T1000 (cell line): ENCODE data around the gene BCAS3.
A peak's percentile ranks its signal among the peaks of the same experiment; 100 is the strongest.

Source experiments
- DNase-seq: peaks from one replicate; lab custom pipeline; 2025; ENCODE audit warnings: mixed read lengths; lab: John Stamatoyannopoulos, UW

Gene BCAS3

DNA sequence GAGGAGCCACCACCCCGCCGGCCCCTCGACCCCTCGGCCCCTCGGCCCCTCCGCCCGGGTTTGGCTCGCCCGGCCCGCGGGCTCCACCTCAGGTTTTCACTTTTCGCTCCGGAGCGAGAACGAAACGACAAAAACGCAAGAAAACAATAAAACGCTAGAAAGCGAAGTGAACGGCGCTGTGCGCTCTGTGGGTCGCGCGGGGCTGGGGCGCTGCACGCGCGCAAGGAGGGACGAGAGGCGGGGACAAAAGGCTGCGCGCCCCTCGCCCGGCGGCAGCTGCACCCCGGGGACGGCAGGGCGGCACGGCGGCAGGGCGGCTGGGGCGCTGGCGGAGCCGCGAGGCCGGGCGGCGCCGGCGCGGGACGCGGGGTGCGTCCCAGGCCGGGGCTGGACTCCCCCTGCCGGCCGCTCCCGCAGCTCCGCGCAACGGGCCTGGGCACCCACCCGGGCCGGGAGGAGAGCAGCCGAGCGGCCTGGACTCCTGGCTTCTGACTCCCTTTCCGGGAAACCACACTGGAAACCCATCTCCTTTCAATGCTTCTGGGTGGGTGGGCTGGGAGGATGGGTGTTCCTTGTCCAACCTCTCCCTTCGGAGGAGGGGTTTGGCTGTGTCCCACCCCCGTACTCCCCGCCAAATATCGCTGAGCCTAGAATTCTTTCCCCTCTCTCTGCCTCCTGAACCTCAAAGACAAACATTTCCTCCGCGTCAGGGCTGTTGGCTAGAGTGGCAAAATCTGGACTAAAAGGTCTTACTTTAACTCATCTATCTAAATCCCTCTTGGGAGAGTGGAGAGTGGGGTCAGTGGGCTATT, 731.9 kb downstream of the BCAS3 start:
- peak; percentile 94 for DNase-seq

DNA sequence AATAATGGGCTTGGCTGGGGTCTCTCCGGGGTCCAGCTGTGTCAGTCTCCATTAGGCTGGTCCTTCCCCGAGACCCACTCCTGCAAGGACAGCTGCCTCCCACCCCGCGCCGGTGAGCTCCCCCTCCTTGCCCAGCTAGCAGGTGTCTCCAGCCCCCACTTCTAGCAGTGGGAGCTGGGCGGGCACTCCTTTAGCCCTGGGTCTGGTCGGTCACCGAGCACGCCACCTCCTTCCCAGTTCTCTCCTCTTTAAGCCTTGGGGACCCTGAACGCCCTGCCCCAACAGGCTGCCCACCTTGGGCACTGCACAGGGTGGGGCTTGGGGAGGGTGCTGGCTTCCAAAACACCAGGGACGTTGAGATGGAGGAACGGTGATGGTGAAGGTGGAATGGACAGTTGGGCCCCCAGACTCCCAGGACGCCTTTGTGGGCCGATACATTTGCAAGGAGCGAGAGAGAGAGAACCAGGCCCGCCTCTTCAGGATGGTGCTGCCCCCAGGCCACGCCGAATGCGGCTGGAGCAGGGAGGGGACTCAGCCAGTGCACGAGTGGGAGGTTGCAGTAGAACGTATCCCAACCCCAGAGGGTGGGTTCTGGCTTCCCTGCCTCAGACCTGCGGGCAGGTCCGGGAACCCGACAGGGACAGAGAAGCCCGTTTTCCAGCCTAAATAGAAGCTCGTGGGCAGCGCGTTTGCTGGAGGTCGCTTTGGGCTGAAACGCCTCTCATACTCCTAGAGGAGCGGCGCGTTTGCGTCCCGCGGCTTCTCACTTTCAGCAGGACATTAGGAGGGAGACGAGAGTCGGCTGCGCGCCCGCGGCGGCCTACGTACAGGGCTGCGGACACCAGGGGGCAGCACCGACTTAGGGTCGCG, 732.7 kb downstream of the BCAS3 start:
- DNase-seq: peak; percentile 95

DNA sequence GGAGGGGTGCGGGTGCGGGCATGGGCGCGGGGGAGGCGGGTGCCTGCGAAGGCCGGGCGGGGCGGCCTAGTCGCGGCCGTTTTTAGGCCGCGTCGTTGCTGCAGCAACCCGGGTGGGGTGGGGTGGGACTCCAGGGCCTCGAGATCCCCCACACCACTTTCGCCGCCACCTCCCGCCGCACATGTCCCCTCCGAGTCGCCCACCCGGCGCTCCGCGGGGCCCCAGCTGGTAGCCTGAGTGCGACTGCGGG, 733.3 kb downstream of the BCAS3 start:
- no peak for DNase-seq

GRCh38 chr17:61411261-61412142, 733.9 kb downstream of the BCAS3 start:
- peak; percentile 96 for DNase-seq

GRCh38 chr17:61412143-61412859, 734.6 kb downstream of the BCAS3 start:
- peak; percentile 100 for DNase-seq

- DNase-seq: peak; percentile 63
These were observed 735.4 kb downstream of the BCAS3 start for GRCh38 chr17:61412860-61413660.

DNA sequence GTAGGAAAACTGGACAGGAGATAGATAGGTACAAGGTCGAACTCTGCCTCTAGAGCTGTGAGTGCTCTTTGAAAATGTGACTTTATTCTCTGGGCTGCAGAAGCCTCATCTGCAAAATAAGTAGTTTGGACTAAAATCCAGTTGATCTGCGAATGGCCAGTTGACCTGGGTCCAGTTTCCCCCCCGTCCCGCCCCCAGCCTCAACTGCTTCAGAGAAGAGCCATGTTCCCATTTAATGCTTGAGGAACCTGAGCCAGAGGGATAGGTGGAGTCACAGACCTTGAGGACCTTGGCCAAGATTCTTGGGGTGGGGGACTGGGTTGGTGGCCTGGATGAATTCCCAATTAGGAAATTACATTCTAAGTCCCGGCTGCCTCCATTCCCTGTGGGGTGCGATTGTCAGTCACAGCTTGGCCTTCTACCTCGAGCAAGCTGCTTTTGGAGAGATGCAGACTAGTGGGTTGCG, 736.0 kb downstream of the BCAS3 start:
- DNase-seq: no peak

GRCh38 chr17:61414141-61414935, 736.7 kb downstream of the BCAS3 start:
- DNase-seq: no peak

GRCh38 chr17:61414936-61415251, 737.2 kb downstream of the BCAS3 start:
- DNase-seq: no peak

- DNase-seq: no peak
These were observed 737.9 kb downstream of the BCAS3 start for GRCh38 chr17:61415374-61416210.

GRCh38 chr17:61416211-61416539, 738.5 kb downstream of the BCAS3 start:
- DNase-seq: no peak

GRCh38 chr17:61416540-61417363, 739.1 kb downstream of the BCAS3 start:
- peak; percentile 97 for DNase-seq

GRCh38 chr17:61418449-61418848, 740.8 kb downstream of the BCAS3 start:
- no peak for DNase-seq

DNA sequence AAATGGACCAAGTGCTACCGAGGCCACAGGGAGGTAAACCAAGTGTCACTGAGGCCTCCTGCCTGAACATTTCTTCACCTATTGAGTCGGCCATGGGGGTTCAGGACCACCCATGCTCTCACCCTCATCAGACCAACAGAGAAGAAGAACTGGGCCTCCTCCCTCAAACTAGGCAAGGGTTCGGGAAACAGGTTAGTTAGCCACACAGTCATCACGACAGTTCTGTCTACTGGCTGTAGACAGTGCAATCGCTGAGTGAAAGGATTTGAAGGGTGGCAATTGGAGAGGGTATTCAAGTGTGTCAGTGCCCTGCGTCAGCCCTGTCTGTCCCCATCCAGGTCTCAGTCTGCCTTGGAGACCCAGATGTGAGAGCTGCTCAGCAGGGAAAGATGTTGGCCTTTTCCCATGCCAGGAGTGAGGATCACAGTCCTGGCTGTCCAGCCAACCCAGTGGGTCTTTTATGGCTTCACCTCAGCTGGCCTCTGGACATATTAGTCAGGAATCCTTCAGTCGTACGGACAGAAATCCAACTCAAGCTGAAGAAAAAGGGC, 741.9 kb downstream of the BCAS3 start:
- DNase-seq: no peak

DNA sequence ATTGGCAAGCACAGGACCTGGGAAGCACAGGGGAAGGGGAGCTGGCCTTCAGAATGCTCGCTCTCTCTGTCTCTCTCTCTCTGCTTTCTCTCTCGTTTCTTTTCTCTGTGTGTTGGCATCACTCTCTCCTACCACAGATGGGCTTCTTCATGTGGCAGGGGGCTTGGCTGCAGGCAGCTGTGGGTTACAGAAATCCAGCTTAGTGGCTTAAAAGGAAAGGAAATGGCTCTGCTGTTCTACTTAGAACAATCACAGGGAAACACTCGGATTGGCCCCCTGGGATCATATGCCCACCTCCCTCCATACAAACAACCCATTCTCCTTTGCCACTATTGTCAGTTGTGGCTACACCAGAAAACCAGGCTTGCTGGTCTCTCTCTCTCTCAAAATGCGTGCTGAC, 742.4 kb downstream of the BCAS3 start:
- DNase-seq: no peak

DNA sequence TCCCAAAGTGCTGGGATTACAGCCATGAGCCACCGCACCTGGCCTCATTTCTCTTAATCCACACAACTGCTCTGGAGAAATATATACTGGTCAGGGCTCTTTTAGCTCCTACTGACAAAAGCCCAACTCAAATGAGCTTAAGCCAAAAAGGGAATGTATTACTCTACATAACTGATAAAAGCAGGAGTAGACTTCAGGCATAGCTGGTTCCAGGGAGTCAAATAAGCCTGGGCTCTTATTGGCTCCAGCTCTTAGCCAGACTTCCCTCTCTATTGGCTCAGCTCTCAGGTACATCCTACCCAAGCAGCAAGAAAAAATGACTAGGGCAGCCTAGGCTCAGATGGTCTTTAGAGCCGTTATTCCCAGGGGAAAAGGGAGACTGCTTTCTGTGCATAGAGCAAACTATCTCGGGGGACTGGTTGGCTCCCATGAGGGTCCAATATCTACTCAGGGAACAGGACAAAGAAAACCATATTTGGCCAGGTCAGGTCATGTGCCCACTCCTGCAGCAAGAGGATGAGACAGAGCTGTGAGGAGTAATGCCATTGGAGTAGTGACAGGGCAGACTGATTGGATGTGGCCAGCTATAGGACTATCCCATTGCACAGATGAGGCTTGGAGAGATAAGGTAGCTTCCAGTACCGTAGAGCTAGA, 743.2 kb downstream of the BCAS3 start:
- no peak for DNase-seq

DNA sequence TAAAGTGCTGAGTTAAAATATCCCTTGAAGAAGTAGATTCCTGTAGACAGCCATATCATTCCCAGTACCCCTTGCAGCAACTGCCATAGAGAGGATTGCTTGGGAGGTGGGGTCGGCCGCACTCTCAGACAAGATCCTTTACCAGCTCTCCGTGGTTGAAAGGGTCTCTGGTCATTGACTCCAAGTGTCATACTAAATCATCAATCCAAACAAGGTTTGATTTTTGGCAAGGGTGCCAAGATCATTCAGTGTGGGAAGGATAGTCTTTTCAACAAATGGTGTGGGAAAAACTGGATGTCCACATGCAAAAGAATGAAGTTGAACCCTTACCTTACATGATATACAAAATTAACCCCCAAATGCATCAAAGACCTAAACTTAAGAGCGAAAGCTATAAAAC, 743.8 kb downstream of the BCAS3 start:
- no peak for DNase-seq
